ENCODE results near the gene C11orf24. TPM values are rescaled to one million over a fixed set of nuclear protein-coding genes. Genes with fewer than 3 reads are reported as not detected.
A peak's percentile ranks its signal among the peaks of the same experiment; 100 is the strongest.

The C11orf24 gene
- total and polyA plus RNA-seq, 8 donors, result 5.8 to 35.1 (median 20.1) TPM

- intact Hi-C loops (cut with DNase I; ENCODE audit: low total_unique reads), result no loop called here
- Histone ChIP-seq H3K36me3 (no peaks in the 10 kb centered on the region), H3K4me3 (no peak overlapping the region), H3K9me3 (no peaks in the 10 kb centered on the region), H3K4me1 (peaks cover 26 to 36% (median 31%) of the 10 kb centered on the region in 4 donors), H3K27ac (peak overlapping the region; percentile 48 to 76 (median 65)), H3K27me3 (no peaks in the 10 kb centered on the region)
- TF ChIP-seq EP300 (IDR thresholded peaks at IDR 0.05) (no peak), POLR2AphosphoS5 (IDR thresholded peaks at IDR 0.05) (peak in 2 of 3 donors; percentile 42 to 44), POLR2A (IDR thresholded peaks at IDR 0.05) (no peak)
- TF ChIP-seq, protein P1, sequence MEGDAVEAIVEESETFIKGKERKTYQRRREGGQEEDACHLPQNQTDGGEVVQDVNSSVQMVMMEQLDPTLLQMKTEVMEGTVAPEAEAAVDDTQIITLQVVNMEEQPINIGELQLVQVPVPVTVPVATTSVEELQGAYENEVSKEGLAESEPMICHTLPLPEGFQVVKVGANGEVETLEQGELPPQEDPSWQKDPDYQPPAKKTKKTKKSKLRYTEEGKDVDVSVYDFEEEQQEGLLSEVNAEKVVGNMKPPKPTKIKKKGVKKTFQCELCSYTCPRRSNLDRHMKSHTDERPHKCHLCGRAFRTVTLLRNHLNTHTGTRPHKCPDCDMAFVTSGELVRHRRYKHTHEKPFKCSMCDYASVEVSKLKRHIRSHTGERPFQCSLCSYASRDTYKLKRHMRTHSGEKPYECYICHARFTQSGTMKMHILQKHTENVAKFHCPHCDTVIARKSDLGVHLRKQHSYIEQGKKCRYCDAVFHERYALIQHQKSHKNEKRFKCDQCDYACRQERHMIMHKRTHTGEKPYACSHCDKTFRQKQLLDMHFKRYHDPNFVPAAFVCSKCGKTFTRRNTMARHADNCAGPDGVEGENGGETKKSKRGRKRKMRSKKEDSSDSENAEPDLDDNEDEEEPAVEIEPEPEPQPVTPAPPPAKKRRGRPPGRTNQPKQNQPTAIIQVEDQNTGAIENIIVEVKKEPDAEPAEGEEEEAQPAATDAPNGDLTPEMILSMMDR (IDR thresholded peaks at IDR 0.05), result no peak
- DNase-seq, result peak; percentile 52 to 77
- WGBS, 5 donors, result 45 to 74% (median 69%) methylated on average over 11 to 22 of the region's 22 CpGs
These were observed 55.4 kb downstream of the C11orf24 start for GRCh38 chr11:68216171-68216938.

DNA sequence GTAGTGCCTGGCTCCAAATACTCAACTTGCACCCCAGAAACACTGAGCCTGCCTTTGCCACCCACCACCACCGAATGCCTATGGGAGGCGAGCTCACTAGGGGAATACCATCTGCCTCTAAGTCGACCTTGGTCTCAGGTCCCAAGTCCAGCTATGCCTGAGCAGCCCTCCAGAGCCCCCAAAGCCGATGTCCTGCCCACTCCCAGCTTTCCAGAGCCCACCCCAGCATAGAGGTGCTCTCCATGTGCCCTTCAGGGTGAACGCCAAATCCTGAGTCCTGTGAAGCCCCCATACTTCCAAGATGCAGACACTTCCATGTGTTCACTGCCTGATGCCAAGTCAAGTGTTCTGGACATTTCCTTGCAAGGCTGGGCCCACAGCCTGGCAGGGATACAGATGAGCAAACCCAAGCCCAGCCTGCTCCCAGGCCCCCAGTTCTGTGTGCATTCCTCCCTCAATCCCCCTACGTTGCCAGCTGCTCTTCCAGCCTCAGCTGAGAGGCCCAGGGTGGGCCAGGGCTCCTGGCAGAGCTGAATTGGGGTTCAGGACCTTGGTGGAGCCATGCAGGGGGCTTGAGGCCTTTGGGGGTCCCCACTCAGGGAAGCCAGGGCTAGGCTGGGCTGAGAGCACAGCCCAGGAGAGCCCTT is 56.1 kb downstream of the C11orf24 start:
- peak overlapping the region; percentile 48 to 76 (median 65) for H3K27ac ChIP-seq
- peaks cover 33 to 43% (median 38%) of the 10 kb centered on the region in 4 donors for H3K4me1 ChIP-seq
- no peaks in the 10 kb centered on the region for H3K27me3 ChIP-seq
- WGBS, 5 donors, result 73 to 80% (median 75%) methylated on average over 5 to 6 of the region's 6 CpGs
- no peaks in the 10 kb centered on the region for H3K36me3 ChIP-seq
- TF ChIP-seq POLR2A (IDR thresholded peaks at IDR 0.05), result no peak
- no peak for TF ChIP-seq POLR2AphosphoS5 (IDR thresholded peaks at IDR 0.05)
- no peak for TF ChIP-seq EP300 (IDR thresholded peaks at IDR 0.05)
- TF ChIP-seq, protein P1 (IDR thresholded peaks at IDR 0.05), result no peak
- no peak for DNase-seq
- no peak overlapping the region for H3K4me3 ChIP-seq
- no peaks in the 10 kb centered on the region for H3K9me3 ChIP-seq
- intact Hi-C loops (cut with DNase I; ENCODE audit: low total_unique reads), result no loop called here

DNA sequence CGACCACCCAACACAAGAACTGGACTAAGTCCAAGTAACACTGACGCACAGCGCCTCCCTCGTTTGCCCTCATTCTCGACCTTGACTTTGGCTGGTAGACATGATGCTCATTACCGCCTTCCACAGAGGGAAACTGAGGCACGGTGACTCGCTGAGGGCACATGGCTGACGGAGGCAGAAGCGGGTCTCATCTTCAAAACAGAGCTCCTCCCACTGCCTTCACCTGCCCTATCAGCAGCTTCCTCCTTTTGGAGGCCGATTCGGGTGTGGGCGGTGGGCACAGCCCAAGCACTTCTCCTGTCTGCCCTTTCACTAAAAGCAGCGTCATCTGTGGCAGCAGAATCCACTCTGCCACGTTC is 56.7 kb downstream of the C11orf24 start:
- Histone ChIP-seq H3K4me3 (peak overlapping the region in 1 of 4 donors; percentile 90), H3K36me3 (no peaks in the 10 kb centered on the region), H3K27me3 (no peaks in the 10 kb centered on the region), H3K9me3 (no peaks in the 10 kb centered on the region), H3K4me1 (peaks cover 39 to 47% (median 44%) of the 10 kb centered on the region in 4 donors), H3K27ac (peak overlapping the region in 3 of 5 donors; percentile 52 to 100 (median 76))
- WGBS, 5 donors, result 66 to 75% (median 72%) methylated on average over 14 to 15 of the region's 15 CpGs
- no peak for TF ChIP-seq EP300 (IDR thresholded peaks at IDR 0.05)
- TF ChIP-seq POLR2AphosphoS5 (IDR thresholded peaks at IDR 0.05), result no peak
- no peak for TF ChIP-seq POLR2A (IDR thresholded peaks at IDR 0.05)
- TF ChIP-seq, protein P1 (IDR thresholded peaks at IDR 0.05), result no peak
- DNase-seq, result peak in 1 of 2 donors; percentile 26
- intact Hi-C loops (cut with DNase I; ENCODE audit: low total_unique reads), result no loop called here

GRCh38 chr11:68214173-68215086 is 57.3 kb downstream of the C11orf24 start:
- Histone ChIP-seq H3K36me3 (no peaks in the 10 kb centered on the region), H3K9me3 (no peaks in the 10 kb centered on the region), H3K27ac (peak overlapping the region; percentile 91 to 100 (median 99)), H3K27me3 (no peaks in the 10 kb centered on the region), H3K4me1 (peaks cover 45 to 53% (median 50%) of the 10 kb centered on the region in 4 donors), H3K4me3 (peak overlapping the region; percentile 83 to 90 (median 90))
- peak in 1 of 2 donors; percentile 22 for DNase-seq
- WGBS, 5 donors, result 18 to 46% (median 20%) methylated on average over 20 to 58 of the region's 58 CpGs
- intact Hi-C loops (cut with DNase I; ENCODE audit: low total_unique reads), result no loop called here
- TF ChIP-seq POLR2A (IDR thresholded peaks at IDR 0.05) (no peak), POLR2AphosphoS5 (IDR thresholded peaks at IDR 0.05) (no peak), EP300 (IDR thresholded peaks at IDR 0.05) (no peak)
- TF ChIP-seq, protein P1 (IDR thresholded peaks at IDR 0.05), result no peak
